H1 (cell line): ENCODE data around the gene APOL4. TPM values are rescaled to one million over a fixed set of nuclear protein-coding genes. Genes with fewer than 3 reads are reported as not detected.

Experiments
- CTCF ChIA-PET: fragments of 300-600 bp; sonication (Branson Sonifier 250); formaldehyde crosslinking; loops from one replicate; lab custom pipeline; 2021; ENCODE audit not compliant: partially characterized antibody; lab: Charles Lee
- POLR2A ChIA-PET: fragments of 300-600 bp; sonication (Branson Sonifier 250); formaldehyde crosslinking; loops from one replicate; lab custom pipeline; 2021; ENCODE audit warnings: inconsistent platforms; ENCODE audit not compliant: partially characterized antibody; lab: Charles Lee
- DNase-seq, 2 experiments: peaks; one replicate each; pipeline versions ENCODE4 v3.0.0 to v3.0.0-alpha.2; 2010 to 2022; ENCODE audit warnings: low spot score in 2 of 2, low read depth in 1 of 2, mixed read lengths in 1 of 2
- FAIRE-seq: peaks from 2 replicates; lab custom pipeline; 2011; peaks lifted over from hg19 to GRCh38; lab: Jason Lieb, UNC
- H2AFZ ChIP-seq: 2 replicates; pipeline ENCODE4 v1.8.1; 2012; ENCODE audit warnings: low read length, inconsistent platforms
- H2AK5ac ChIP-seq: 2 replicates; pipeline ENCODE4 v1.6.1; 2013; ENCODE audit warnings: low read depth, low read length
- H2BK120ac ChIP-seq: replicated peaks from 2 replicates; pipeline ENCODE3; 2013; ENCODE audit warnings: low read depth, low read length, inconsistent platforms
- H2BK12ac ChIP-seq: 2 replicates; pipeline ENCODE4 v1.6.1; 2013; ENCODE audit warnings: low read depth, low read length
- H2BK15ac ChIP-seq: 2 replicates; pipeline ENCODE4 v1.6.1; 2013; ENCODE audit warnings: low read length
- H2BK20ac ChIP-seq: 2 replicates; pipeline ENCODE4 v1.6.1; 2013; ENCODE audit warnings: low read length
- H2BK5ac ChIP-seq: 2 replicates; pipeline ENCODE4 v1.6.1; 2013; ENCODE audit warnings: low read depth, low read length
- H3K14ac ChIP-seq: 2 replicates; pipeline ENCODE4 v1.6.1; 2013; ENCODE audit warnings: inconsistent platforms; ENCODE audit not compliant: insufficient read length
- H3K18ac ChIP-seq: 2 replicates; pipeline ENCODE4 v1.6.1; 2013; ENCODE audit warnings: low read length; ENCODE audit errors: extremely low read depth
- H3K23ac ChIP-seq: 2 replicates; pipeline ENCODE4 v1.6.1; 2013; ENCODE audit warnings: inconsistent platforms; ENCODE audit not compliant: insufficient read length
- H3K23me2 ChIP-seq: 2 replicates; pipeline ENCODE4 v1.6.1; 2013; ENCODE audit warnings: low read depth, low read length
- H3K27ac ChIP-seq: 2 replicates; pipeline ENCODE4 v1.6.1; 2011; ENCODE audit warnings: low read depth, low read length, inconsistent platforms
- H3K27me3 ChIP-seq, 4 experiments: replicated peaks in 1 of 4; 1 replicate in 1 of 4; 2 replicates in 3 of 4; pipeline versions ENCODE4 v1.6.1 to v1.8.1; 2011 to 2013; ENCODE audit warnings: low read length in 3 of 4, mild to moderate bottlenecking in 3 of 4, inconsistent platforms in 2 of 4, mixed read lengths in 2 of 4, moderate library complexity in 1 of 4; ENCODE audit not compliant: control insufficient read depth in 3 of 4, insufficient read depth in 3 of 4; ENCODE audit errors: extremely low read depth in 1 of 4
- H3K36me3 ChIP-seq, 4 experiments: 2 replicates each; pipeline versions ENCODE4 v1.6.1 to v1.8.1; 2011 to 2013; ENCODE audit warnings: mild to moderate bottlenecking in 4 of 4, low read length in 3 of 4, moderate library complexity in 2 of 4, control low read depth in 1 of 4, inconsistent platforms in 1 of 4; ENCODE audit not compliant: insufficient read depth in 4 of 4, control insufficient read depth in 2 of 4
- H3K4ac ChIP-seq: replicated peaks from 2 replicates; pipeline ENCODE3; 2013; ENCODE audit warnings: low read length, low read depth, mixed read lengths, inconsistent platforms; ENCODE audit not compliant: insufficient read length
- H3K4me1 ChIP-seq, 4 experiments: replicated peaks in 1 of 4; 1 replicate in 1 of 4; 2 replicates in 3 of 4; pipeline versions ENCODE4 v1.6.1 to v1.8.1; 2011 to 2013; ENCODE audit warnings: low read length in 3 of 4, inconsistent platforms in 2 of 4, mixed read lengths in 1 of 4; ENCODE audit not compliant: insufficient read depth in 4 of 4, control insufficient read depth in 3 of 4
- H3K4me2 ChIP-seq, 2 experiments: 2 replicates each; pipeline versions ENCODE4 v1.6.1 to v1.8.1; 2011 to 2013; ENCODE audit warnings: low read depth in 2 of 2, low read length in 2 of 2, control low read depth in 1 of 2, inconsistent platforms in 1 of 2, mild to moderate bottlenecking in 1 of 2; ENCODE audit not compliant: insufficient read depth in 1 of 2
- H3K4me3 ChIP-seq, 4 experiments: fragments of 200-600, 300-600 bp in 1 of 4; sonication (generic), shearing (Covaris generic), sonication (Bioruptor Twin) in 1 of 4; 2 replicates each; pipeline versions ENCODE4 v1.5.1 to v1.8.1; 2011 to 2016; ENCODE audit warnings: low read length in 4 of 4, low read depth in 3 of 4, control low read depth in 2 of 4, inconsistent platforms in 2 of 4, mild to moderate bottlenecking in 2 of 4, mixed read lengths in 1 of 4, moderate library complexity in 1 of 4; ENCODE audit not compliant: insufficient read depth in 2 of 4; ENCODE audit errors: extremely low read depth in 1 of 4
- H3K56ac ChIP-seq: replicated peaks from 2 replicates; pipeline ENCODE3; 2013; ENCODE audit warnings: low read depth, mild to moderate bottlenecking, mixed read lengths, low read length, inconsistent platforms; ENCODE audit not compliant: insufficient read length
- H3K79me1 ChIP-seq: 2 replicates; pipeline ENCODE4 v1.6.1; 2013; ENCODE audit warnings: low read depth, low read length, control low read depth
- H3K79me2 ChIP-seq, 2 experiments: 2 replicates each; pipeline versions ENCODE4 v1.6.1 to v1.8.1; 2012 to 2013; ENCODE audit warnings: low read length in 2 of 2, mild to moderate bottlenecking in 2 of 2, inconsistent platforms in 1 of 2; ENCODE audit not compliant: insufficient read depth in 2 of 2, control insufficient read depth in 1 of 2
- H3K9ac ChIP-seq, 4 experiments: replicated peaks in 1 of 4; 1 replicate in 1 of 4; 2 replicates in 3 of 4; pipeline versions ENCODE4 v1.6.1 to v1.8.1; 2011 to 2013; ENCODE audit warnings: low read depth in 3 of 4, low read length in 3 of 4, control low read depth in 2 of 4, mild to moderate bottlenecking in 2 of 4, moderate library complexity in 2 of 4, inconsistent platforms in 1 of 4; ENCODE audit errors: extremely low read depth in 1 of 4
- H3K9me3 ChIP-seq, 2 experiments: 2 replicates each; pipeline versions ENCODE4 v1.6.1 to v1.8.1; 2012 to 2013; ENCODE audit warnings: mild to moderate bottlenecking in 2 of 2, moderate library complexity in 2 of 2, control low read depth in 1 of 2, inconsistent platforms in 1 of 2, low read depth in 1 of 2, low read length in 1 of 2, mixed read lengths in 1 of 2; ENCODE audit not compliant: insufficient read depth in 2 of 2
- H4K20me1 ChIP-seq, 2 experiments: replicated peaks in 1 of 2; 2 replicates each; pipeline versions ENCODE3 to v1.8.1; 2011 to 2013; ENCODE audit warnings: inconsistent platforms in 2 of 2, low read length in 2 of 2, mild to moderate bottlenecking in 1 of 2; ENCODE audit not compliant: insufficient read depth in 2 of 2, control insufficient read depth in 1 of 2
- H4K5ac ChIP-seq: 2 replicates; pipeline ENCODE4 v1.6.1; 2013; ENCODE audit warnings: low read length, low read depth, mixed read lengths, inconsistent platforms; ENCODE audit not compliant: insufficient read length
- H4K8ac ChIP-seq: 2 replicates; pipeline ENCODE4 v1.8.0; 2013; ENCODE audit warnings: mild to moderate bottlenecking, moderate library complexity, low read length, inconsistent platforms; ENCODE audit not compliant: insufficient read depth; ENCODE audit errors: extremely low read depth
- H4K91ac ChIP-seq: replicated peaks from 2 replicates; pipeline ENCODE3; 2013; ENCODE audit warnings: low read length, mixed read lengths, inconsistent platforms; ENCODE audit not compliant: insufficient read length
- EGR1 ChIP-seq: IDR thresholded peaks from 2 replicates; pipeline ENCODE4 v1.6.1; 2011; ENCODE audit warnings: low read depth, low read length, borderline replicate concordance
- NRF1 ChIP-seq: IDR thresholded peaks from 2 replicates; pipeline ENCODE4 v1.6.1; 2011; ENCODE audit warnings: mild to moderate bottlenecking, low read depth, low read length, improper control_type of control experiment
- RFX5 ChIP-seq: IDR thresholded peaks from 2 replicates; pipeline ENCODE4 v1.6.1; 2011; ENCODE audit warnings: low read depth, low read length, improper control_type of control experiment, borderline replicate concordance
- TCF12 ChIP-seq: IDR thresholded peaks from 2 replicates; pipeline ENCODE4 v1.6.1; 2011; ENCODE audit warnings: low read depth, mild to moderate bottlenecking, low read length
- WGBS, 2 experiments: shearing (Covaris generic) in 1 of 2; methylation state at CpG; one replicate each; pipeline versions ENCODE4 v1.1.6 to v1.1.7; 2013 to 2015; ENCODE audit warnings: low lambda C conversion rate in 2 of 2, mixed read lengths in 2 of 2, inconsistent platforms in 1 of 2, low coverage in 1 of 2, missing lambda C conversion rate in 1 of 2; ENCODE audit not compliant: insufficient replicate concordance in 2 of 2, insufficient coverage in 1 of 2, insufficient read length in 1 of 2; ENCODE audit errors: extremely low coverage in 1 of 2, missing lambda C conversion rate in 1 of 2; 5-methylcytosine and 5-hydroxymethylcytosine counted together
- polyA plus RNA-seq, 7 experiments: library from polyadenylated mRNA; depleted of rRNA in 3 of 7; stranded (reverse) in 5 of 7; unstranded in 2 of 7; fragments of >200 nt in 5 of 7; fragments of 200-250 nt in 2 of 7; gene quantifications; 1 replicate in 5 of 7; 2 replicates in 1 of 7; 4 replicates in 1 of 7; pipeline versions ENCODE4 v1.2.1 to v1.2.3, GENCODE V29; 2011 to 2013; ENCODE audit warnings: missing spikeins in 2 of 7, mixed read lengths in 2 of 7
- total RNA-seq: library from RNA; stranded (reverse); fragmentation: NEBNext Ultra II Directional; extraction: Animal tissue kit (Norgen Biotek cat#: 25700); gene quantifications from 2 replicates; pipeline ENCODE4 v1.2.1, GENCODE V29; 2021

Gene APOL4
- total and polyA plus RNA-seq, 2 of the 8 experiments (the other 6 are each of a cell fraction or from before 2014, with no cell fraction given): 0.02 TPM; not detected in 1

DNA sequence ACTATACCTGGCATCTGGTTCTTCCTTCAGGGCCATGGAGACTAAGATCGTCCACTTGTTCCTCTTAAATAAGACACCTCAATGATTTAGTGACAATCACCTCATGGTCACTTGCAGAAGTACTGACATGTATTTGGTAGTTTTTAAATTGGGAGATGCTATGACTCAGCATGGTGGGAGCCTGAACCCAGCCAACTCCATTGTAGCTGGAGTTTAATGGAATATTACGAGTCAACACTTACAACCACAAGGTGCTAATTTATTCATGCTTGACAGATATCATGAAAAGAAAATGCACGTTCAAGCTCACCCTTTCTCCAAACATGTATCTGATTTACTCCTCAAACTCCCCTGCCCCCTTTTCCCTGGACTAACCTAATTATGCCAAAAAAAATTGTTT is 24.4 kb downstream of the APOL4 start:
- Histone ChIP-seq H3K4me1 (no peaks in the 10 kb centered on the region), H3K36me3 (no peaks in the 10 kb centered on the region), H3K56ac (no peak overlapping the region), H3K27ac (no peak overlapping the region), H3K23me2 (no peaks in the 10 kb centered on the region), H3K27me3 (peaks cover 0 to 1% (median 0%) of the 10 kb centered on the region in 4 experiments; a peak in 2 of 7 replicates), H2AK5ac (no peak overlapping the region), H3K79me2 (no peaks in the 10 kb centered on the region), H3K4me2 (no peak overlapping the region), H3K4ac (no peak overlapping the region), H4K8ac (no peak overlapping the region), H4K20me1 (no peaks in the 10 kb centered on the region), H3K14ac (no peak overlapping the region), H2BK12ac (no peak overlapping the region), H4K5ac (no peak overlapping the region), H2BK20ac (no peak overlapping the region), H3K4me3 (no peak overlapping the region), H3K9me3 (no peaks in the 10 kb centered on the region), H2BK120ac (no peak overlapping the region), H2BK5ac (no peak overlapping the region), H3K9ac (no peak overlapping the region), H2BK15ac (no peak overlapping the region), H3K23ac (no peak overlapping the region), H2AFZ (no peak overlapping the region), H4K91ac (no peak overlapping the region), H3K18ac (no peak overlapping the region), H3K79me1 (no peaks in the 10 kb centered on the region)
- TF ChIP-seq NRF1: no peak
- TF ChIP-seq EGR1: no peak
- no peak for TF ChIP-seq TCF12
- no peak for TF ChIP-seq RFX5
- CTCF ChIA-PET: interaction anchor here (1.3 to 8.1 kb wide), 5 partner anchors 9 to 521 kb away, joined by 3 to 86 read pairs (median 4); no protein-coding TSS in a partner anchor
- no peak for FAIRE-seq
- POLR2A ChIA-PET: no interaction called here
- DNase-seq: no peak
- 85% methylated on average over 3 of the region's 3 CpGs; no CpG with 5 or more reads in 1 of the 2 experiments for WGBS, 2 experiments
